Uterus (tissue), 2 donors: ENCODE measurements around the gene BLZF1.

Source experiments
- POLR2A ChIP-seq, 2 donors: fragments of 450-650 bp; IDR thresholded peaks; one replicate each; pipeline ENCODE4 v1.6.1; 2016; ENCODE audit warnings: antibody characterized with exemption in 2 of 2, mild to moderate bottlenecking in 1 of 2, moderate library complexity in 1 of 2
- TF ChIP-seq, protein P1 (sequence below), 4 experiments: fragments of 200-600 bp in 2 of 4; fragments of 450-650 bp in 2 of 4; sonication (generic) in 2 of 4; IDR thresholded peaks; one replicate each; pipeline ENCODE4 v1.5.1; 2016 to 2019; ENCODE audit warnings: antibody characterized with exemption in 4 of 4, mild to moderate bottlenecking in 2 of 4, moderate library complexity in 1 of 4

DNA sequence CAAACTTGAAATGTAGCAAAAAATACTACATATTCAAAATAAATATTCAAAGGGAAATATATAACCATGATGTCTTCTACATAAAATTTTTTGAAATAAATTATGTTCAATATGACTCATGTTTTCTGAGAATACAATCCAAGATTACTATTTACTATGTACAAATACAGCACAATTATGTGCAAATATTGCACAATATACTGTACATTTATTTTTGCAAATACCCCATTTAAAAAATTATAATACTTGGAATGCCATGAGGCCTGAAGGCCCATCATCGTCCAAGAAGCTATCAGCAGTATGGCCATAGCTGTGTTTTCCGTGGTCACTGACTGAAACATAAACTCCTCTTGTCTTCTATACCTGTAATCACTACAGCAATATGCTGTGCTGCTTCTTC lies 47.0 kb downstream of the BLZF1 start:
- TF ChIP-seq, protein P1, sequence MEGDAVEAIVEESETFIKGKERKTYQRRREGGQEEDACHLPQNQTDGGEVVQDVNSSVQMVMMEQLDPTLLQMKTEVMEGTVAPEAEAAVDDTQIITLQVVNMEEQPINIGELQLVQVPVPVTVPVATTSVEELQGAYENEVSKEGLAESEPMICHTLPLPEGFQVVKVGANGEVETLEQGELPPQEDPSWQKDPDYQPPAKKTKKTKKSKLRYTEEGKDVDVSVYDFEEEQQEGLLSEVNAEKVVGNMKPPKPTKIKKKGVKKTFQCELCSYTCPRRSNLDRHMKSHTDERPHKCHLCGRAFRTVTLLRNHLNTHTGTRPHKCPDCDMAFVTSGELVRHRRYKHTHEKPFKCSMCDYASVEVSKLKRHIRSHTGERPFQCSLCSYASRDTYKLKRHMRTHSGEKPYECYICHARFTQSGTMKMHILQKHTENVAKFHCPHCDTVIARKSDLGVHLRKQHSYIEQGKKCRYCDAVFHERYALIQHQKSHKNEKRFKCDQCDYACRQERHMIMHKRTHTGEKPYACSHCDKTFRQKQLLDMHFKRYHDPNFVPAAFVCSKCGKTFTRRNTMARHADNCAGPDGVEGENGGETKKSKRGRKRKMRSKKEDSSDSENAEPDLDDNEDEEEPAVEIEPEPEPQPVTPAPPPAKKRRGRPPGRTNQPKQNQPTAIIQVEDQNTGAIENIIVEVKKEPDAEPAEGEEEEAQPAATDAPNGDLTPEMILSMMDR (IDR thresholded peaks at IDR 0.05) = no peak
- no peak for TF ChIP-seq POLR2A (IDR thresholded peaks at IDR 0.05)
